ENCODE measurements around the gene NAIF1.
A peak's percentile ranks its signal among the peaks of the same experiment; 100 is the strongest.
"Not testable (repeated sequence)": the region's sequence is repeated elsewhere in the genome, so short reads cannot be mapped to it uniquely, and the experiment has no call there.

Gene NAIF1

GRCh38 chr9:128057724-128058409 is 9.3 kb downstream of the NAIF1 start:
- no peak for DNase-seq

GRCh38 chr9:128056887-128057723 is 10.0 kb downstream of the NAIF1 start:
- peak; percentile 47 for DNase-seq

GRCh38 chr9:128056086-128056485 is 11.0 kb downstream of the NAIF1 start:
- DNase-seq, result no peak

- DNase-seq, result peak; percentile 31
These were observed 11.6 kb downstream of the NAIF1 start for GRCh38 chr9:128055344-128056040.

- no peak for DNase-seq
These were observed 13.0 kb downstream of the NAIF1 start for GRCh38 chr9:128054087-128054486.

- no peak for DNase-seq
These were observed 13.6 kb downstream of the NAIF1 start for GRCh38 chr9:128053560-128053959.

GRCh38 chr9:128051932-128052709 is 15.0 kb downstream of the NAIF1 start:
- DNase-seq, result no peak

GRCh38 chr9:128049843-128050242 is 17.3 kb downstream of the NAIF1 start:
- no peak for DNase-seq

GRCh38 chr9:128048663-128049062 is 18.5 kb downstream of the NAIF1 start:
- no peak for DNase-seq

GRCh38 chr9:128047231-128047630 is 19.9 kb downstream of the NAIF1 start:
- DNase-seq, result no peak

GRCh38 chr9:128045831-128046230 is 21.3 kb downstream of the NAIF1 start:
- no peak for DNase-seq

- DNase-seq, result not testable (repeated sequence)
These were observed 21.7 kb downstream of the NAIF1 start for GRCh38 chr9:128045409-128045808.

GRCh38 chr9:128043467-128043868 is 23.7 kb downstream of the NAIF1 start:
- no peak for DNase-seq

- no peak for DNase-seq
These were observed 25.1 kb downstream of the NAIF1 start for GRCh38 chr9:128042043-128042442.

- DNase-seq, result not testable (repeated sequence)
These were observed 26.3 kb downstream of the NAIF1 start for GRCh38 chr9:128040783-128041182.

GRCh38 chr9:128036522-128036921 is 30.6 kb downstream of the NAIF1 start:
- DNase-seq, result not testable (repeated sequence)

GRCh38 chr9:128034821-128035652 is 32.1 kb downstream of the NAIF1 start:
- peak; percentile 90 for DNase-seq

GRCh38 chr9:128033609-128034008 is 33.5 kb downstream of the NAIF1 start:
- peak; percentile 51 for DNase-seq

- no peak for DNase-seq
These were observed 39.4 kb downstream of the NAIF1 start for GRCh38 chr9:128027705-128028104.

GRCh38 chr9:128026773-128027541 is 40.2 kb downstream of the NAIF1 start:
- no peak for DNase-seq

- DNase-seq, result no peak
These were observed 40.8 kb downstream of the NAIF1 start for GRCh38 chr9:128026255-128026772.
